Measurements from ENCODE around the gene FBXW8.

GRCh38 chr12:116879509-116880212 is 31.1 kb upstream of the FBXW8 start:
- no peak for TF ChIP-seq CTCF (tag by site-specific recombination; IDR thresholded peaks at IDR 0.05)
- TF ChIP-seq TSHZ1 (tag by site-specific recombination; IDR thresholded peaks at IDR 0.05; ENCODE audit: borderline replicate concordance) = no peak
- 0 out of 2 replicates have a peak, but pooled peaks have one; percentile 22 for TF ChIP-seq KLF16 (tag by site-specific recombination; IDR thresholded peaks at IDR 0.05)
- TF ChIP-seq ZNF175 (tag by site-specific recombination; IDR thresholded peaks at IDR 0.05) = no peak
- TF ChIP-seq ZNF558 (tag by site-specific recombination; IDR thresholded peaks at IDR 0.05) = no peak
- TF ChIP-seq HOXA7 (CRISPR knock-in tag; IDR thresholded peaks at IDR 0.05; ENCODE audit: borderline replicate concordance) = no peak
- no peak for TF ChIP-seq ZNF140 (tag by site-specific recombination; IDR thresholded peaks at IDR 0.05)
